Measurements from ENCODE around the gene SLC22A13. TPM values are rescaled to one million over a fixed set of nuclear protein-coding genes. Genes with fewer than 3 reads are reported as not detected.

SLC22A13 gene
- total and polyA plus RNA-seq, 2 experiments from 2014 or later = 0.13 to 0.66 TPM

GRCh38 chr3:38313695-38314094, 48.1 kb downstream of the SLC22A13 start (continued):
- no peak for TF ChIP-seq REST (IDR thresholded peaks at IDR 0.05; ENCODE audit: unreplicated experiment)
- TF ChIP-seq POLR2AphosphoS5 (IDR thresholded peaks at IDR 0.05; ENCODE audit: low read depth) = no peak
- no peak for TF ChIP-seq JUNB (IDR thresholded peaks at IDR 0.05; ENCODE audit: unreplicated experiment)
- TF ChIP-seq EZH2 (IDR thresholded peaks at IDR 0.05; ENCODE audit: low read depth, unreplicated experiment) = no peak

DNA sequence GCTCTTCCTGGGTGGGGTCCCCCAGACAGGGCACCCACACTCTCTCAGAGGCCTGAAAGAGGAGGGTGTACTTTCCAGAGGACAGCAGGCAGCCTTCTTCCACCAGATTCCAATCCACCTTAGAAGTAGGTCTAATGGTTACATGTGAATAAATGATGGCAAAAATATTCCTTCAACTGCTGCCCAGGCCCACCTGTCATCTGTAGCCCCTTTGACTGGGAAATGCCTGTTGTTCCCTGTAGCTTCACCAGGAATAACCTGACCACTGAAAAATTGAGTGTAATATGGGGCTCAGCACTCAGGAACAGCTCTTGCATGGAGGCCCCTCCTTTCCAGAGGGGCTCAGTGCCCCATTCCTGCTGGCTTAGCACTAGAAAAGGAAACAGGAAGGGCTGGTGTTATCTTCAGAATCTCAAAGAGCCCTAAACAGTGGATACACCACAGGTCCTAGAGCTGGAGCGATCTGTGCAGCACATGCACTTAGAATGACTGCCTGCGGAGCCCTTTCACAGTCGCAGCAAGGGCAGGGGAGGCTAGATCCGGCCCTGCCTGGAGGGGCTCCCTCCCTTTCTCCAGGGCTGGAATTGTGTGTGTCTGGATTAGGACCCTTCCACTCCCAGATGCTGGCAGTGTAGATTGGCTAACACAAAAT, 48.6 kb downstream of the SLC22A13 start:
- H2AFZ ChIP-seq = peak overlapping the region; percentile 69
- no peak overlapping the region for H3K4me2 ChIP-seq
- peak; percentile 74 for ATAC-seq
- Mint-ChIP-seq H3K9me3 (no peaks in the 10 kb centered on the region; the same call in 2 of the 3 replicates), H3K36me3 (ENCODE audit: low read depth) (no peaks in the 10 kb centered on the region; the same call in 2 of the 3 replicates), H3K4me1 (peaks cover 9% of the 10 kb centered on the region; the same call in 2 of the 3 replicates), H3K27me3 (ENCODE audit: insufficient read depth, low read depth, poor library complexity) (peaks cover 10% of the 10 kb centered on the region), H3K4me3 (no peak overlapping the region), H3K27ac (no peak overlapping the region)
- H4K20me1 ChIP-seq (replicated peaks; ENCODE audit: insufficient read depth) = no peaks in the 10 kb centered on the region
- no peaks in the 10 kb centered on the region for H3K27me3 ChIP-seq (ENCODE audit: insufficient read depth)
- H3K4me3 ChIP-seq = no peak overlapping the region
- peak; percentile 7 for DNase-seq (ENCODE audit: low spot score)
- H3K27ac ChIP-seq (ENCODE audit: low read depth) = no peak overlapping the region
- H3K36me3 ChIP-seq (ENCODE audit: insufficient read depth) = no peaks in the 10 kb centered on the region
- H3K79me2 ChIP-seq (replicated peaks; ENCODE audit: insufficient read depth) = no peaks in the 10 kb centered on the region
- H3K4me1 ChIP-seq (ENCODE audit: insufficient read depth) = no peaks in the 10 kb centered on the region
- no peaks in the 10 kb centered on the region for H3F3A ChIP-seq (replicated peaks; ENCODE audit: low read depth)
- 0 out of 2 replicates have a peak, but pooled peaks cover 3% of the 10 kb centered on the region for H3K9me2 ChIP-seq (ENCODE audit: insufficient read depth)
- TF ChIP-seq EZH2 (IDR thresholded peaks at IDR 0.05; ENCODE audit: low read depth, unreplicated experiment) = no peak
- no peak for TF ChIP-seq STAT1 (IDR thresholded peaks at IDR 0.05; ENCODE audit: unreplicated experiment)
- TF ChIP-seq NANOG (IDR thresholded peaks at IDR 0.05; ENCODE audit: borderline replicate concordance) = no peak
- no peak for TF ChIP-seq ZNF331 (CRISPR knock-in tag; IDR thresholded peaks at IDR 0.05; ENCODE audit: low read depth)
- TF ChIP-seq REST (IDR thresholded peaks at IDR 0.05; ENCODE audit: unreplicated experiment) = no peak
- TF ChIP-seq CTCF (conservative IDR thresholded peaks at IDR 0.05; ENCODE audit: low read depth in 2 of 2) = no peak
- TF ChIP-seq CREB1 (CRISPR knock-in tag; IDR thresholded peaks at IDR 0.05; ENCODE audit: low read depth) = no peak
- TF ChIP-seq EZH2phosphoT487 (IDR thresholded peaks at IDR 0.05; ENCODE audit: unreplicated experiment) = no peak
- TF ChIP-seq JUNB (IDR thresholded peaks at IDR 0.05; ENCODE audit: unreplicated experiment) = no peak
- TF ChIP-seq POLR2AphosphoS5 (IDR thresholded peaks at IDR 0.05; ENCODE audit: low read depth) = no peak
